Subcutaneous abdominal adipose tissue (tissue), 5 donors: ENCODE data around the gene VWA1.

Experiments used
- H3K27ac ChIP-seq: one replicate; pipeline ENCODE4 v1.7.0; 2013; ENCODE audit warnings: low read depth, mild to moderate bottlenecking, inconsistent platforms, low read length, moderate library complexity
- H3K27me3 ChIP-seq, 5 donors: one replicate each; pipeline ENCODE4 v1.7.0; 2013; ENCODE audit warnings: low read length in 5 of 5, inconsistent platforms in 1 of 5; ENCODE audit not compliant: control insufficient read depth in 5 of 5, insufficient read depth in 4 of 5
- H3K36me3 ChIP-seq, 5 donors: one replicate each; pipeline ENCODE4 v1.7.0; 2013; ENCODE audit warnings: low read length in 5 of 5; ENCODE audit not compliant: control insufficient read depth in 5 of 5, insufficient read depth in 5 of 5
- H3K4me1 ChIP-seq, 5 donors: one replicate each; pipeline ENCODE4 v1.7.0; 2013; ENCODE audit warnings: low read length in 5 of 5, mild to moderate bottlenecking in 3 of 5, moderate library complexity in 1 of 5; ENCODE audit not compliant: control insufficient read depth in 5 of 5, insufficient read depth in 5 of 5
- H3K4me3 ChIP-seq, 5 donors: one replicate each; pipeline ENCODE4 v1.7.0; 2013; ENCODE audit warnings: low read length in 5 of 5, low read depth in 1 of 5
- H3K9ac ChIP-seq, 5 donors: one replicate each; pipeline ENCODE4 v1.7.0; 2013; ENCODE audit warnings: low read length in 5 of 5, mild to moderate bottlenecking in 4 of 5, moderate library complexity in 3 of 5
- H3K9me3 ChIP-seq, 5 donors: one replicate each; pipeline ENCODE4 v1.7.0; 2013; ENCODE audit warnings: low read length in 5 of 5; ENCODE audit not compliant: control insufficient read depth in 5 of 5
- donor health status: healthy.
- donor health status: healthy.
- donor health status: healthy.
- donor health status: healthy.
- donor health status: healthy.

The VWA1 gene

GRCh38 chr1:1422465-1423244 is 12.8 kb upstream of the VWA1 start:
- Histone ChIP-seq H3K27ac (no peak overlapping the region), H3K4me1 (peaks cover 0 to 22% (median 18%) of the 10 kb centered on the region in 5 donors)

GRCh38 chr1:1423245-1423597 is 12.3 kb upstream of the VWA1 start:
- H3K9me3 ChIP-seq = no peaks in the 10 kb centered on the region
- H3K4me3 ChIP-seq = no peak overlapping the region
- no peaks in the 10 kb centered on the region for H3K36me3 ChIP-seq
- no peak overlapping the region for H3K9ac ChIP-seq
- H3K4me1 ChIP-seq = peaks cover 0 to 22% (median 18%) of the 10 kb centered on the region in 5 donors
- H3K27me3 ChIP-seq = peaks cover 0 to 12% (median 4%) of the 10 kb centered on the region in 5 donors
- H3K27ac ChIP-seq = no peak overlapping the region

More at GRCh38 chr1:1422465-1423244, 12.8 kb upstream of the VWA1 start:
- no peak overlapping the region for H3K4me3 ChIP-seq
- H3K9ac ChIP-seq = no peak overlapping the region
- H3K36me3 ChIP-seq = no peaks in the 10 kb centered on the region
- H3K9me3 ChIP-seq = no peaks in the 10 kb centered on the region
- peaks cover 0 to 12% (median 4%) of the 10 kb centered on the region in 5 donors for H3K27me3 ChIP-seq

GRCh38 chr1:1424707-1425106 is 10.8 kb upstream of the VWA1 start:
- H3K9ac ChIP-seq = no peak overlapping the region
- no peak overlapping the region for H3K27ac ChIP-seq
- H3K27me3 ChIP-seq = peaks cover 0 to 12% (median 4%) of the 10 kb centered on the region in 5 donors
- no peaks in the 10 kb centered on the region for H3K9me3 ChIP-seq
- peaks cover 2 to 19% (median 16%) of the 10 kb centered on the region in 5 donors for H3K4me1 ChIP-seq
- H3K4me3 ChIP-seq = no peak overlapping the region
- H3K36me3 ChIP-seq = no peaks in the 10 kb centered on the region

GRCh38 chr1:1425426-1425752 is 10.1 kb upstream of the VWA1 start:
- Histone ChIP-seq H3K4me3 (no peak overlapping the region), H3K27ac (no peak overlapping the region), H3K4me1 (peaks cover 4 to 24% (median 20%) of the 10 kb centered on the region in 5 donors)

GRCh38 chr1:1425753-1426495 is 9.6 kb upstream of the VWA1 start:
- no peaks in the 10 kb centered on the region for H3K9me3 ChIP-seq
- H3K9ac ChIP-seq = no peak overlapping the region
- peaks cover 4 to 24% (median 20%) of the 10 kb centered on the region in 5 donors for H3K4me1 ChIP-seq
- H3K27me3 ChIP-seq = peaks cover 0 to 12% (median 4%) of the 10 kb centered on the region in 5 donors
- H3K36me3 ChIP-seq = no peaks in the 10 kb centered on the region
- no peak overlapping the region for H3K4me3 ChIP-seq
- no peak overlapping the region for H3K27ac ChIP-seq

More at GRCh38 chr1:1425426-1425752, 10.1 kb upstream of the VWA1 start:
- Histone ChIP-seq H3K27me3 (peaks cover 0 to 12% (median 4%) of the 10 kb centered on the region in 5 donors), H3K9me3 (no peaks in the 10 kb centered on the region), H3K9ac (no peak overlapping the region), H3K36me3 (no peaks in the 10 kb centered on the region)

- H3K36me3 ChIP-seq = no peaks in the 10 kb centered on the region
- peaks cover 4 to 27% (median 25%) of the 10 kb centered on the region in 5 donors for H3K4me1 ChIP-seq
Measured at GRCh38 chr1:1426496-1427105, 8.9 kb upstream of the VWA1 start.

GRCh38 chr1:1427106-1427819 is 8.2 kb upstream of the VWA1 start:
- Histone ChIP-seq H3K4me1 (peaks cover 4 to 33% (median 31%) of the 10 kb centered on the region in 5 donors), H3K9me3 (no peaks in the 10 kb centered on the region), H3K27ac (no peak overlapping the region), H3K9ac (no peak overlapping the region), H3K36me3 (no peaks in the 10 kb centered on the region), H3K27me3 (peaks cover 0 to 12% (median 4%) of the 10 kb centered on the region in 5 donors), H3K4me3 (peak overlapping the region in 1 of 5 donors; percentile 11)

More at GRCh38 chr1:1426496-1427105, 8.9 kb upstream of the VWA1 start:
- Histone ChIP-seq H3K9me3 (no peaks in the 10 kb centered on the region), H3K9ac (no peak overlapping the region), H3K27ac (no peak overlapping the region), H3K4me3 (no peak overlapping the region), H3K27me3 (peaks cover 0 to 12% (median 4%) of the 10 kb centered on the region in 5 donors)

GRCh38 chr1:1427820-1428148 is 7.7 kb upstream of the VWA1 start:
- H3K27me3 ChIP-seq = peaks cover 0 to 12% (median 4%) of the 10 kb centered on the region in 5 donors
- no peak overlapping the region for H3K27ac ChIP-seq
- H3K9me3 ChIP-seq = no peaks in the 10 kb centered on the region
- no peak overlapping the region for H3K9ac ChIP-seq
- peak overlapping the region in 1 of 5 donors; percentile 11 for H3K4me3 ChIP-seq
- H3K4me1 ChIP-seq = peaks cover 6 to 39% (median 37%) of the 10 kb centered on the region in 5 donors
- H3K36me3 ChIP-seq = no peaks in the 10 kb centered on the region

- H3K27ac ChIP-seq = no peak overlapping the region
- H3K4me3 ChIP-seq = no peak overlapping the region
- no peaks in the 10 kb centered on the region for H3K36me3 ChIP-seq
- H3K9me3 ChIP-seq = no peaks in the 10 kb centered on the region
- no peak overlapping the region for H3K9ac ChIP-seq
- peaks cover 6 to 42% (median 40%) of the 10 kb centered on the region in 5 donors for H3K4me1 ChIP-seq
- H3K27me3 ChIP-seq = peaks cover 0 to 12% (median 4%) of the 10 kb centered on the region in 5 donors
Measured at GRCh38 chr1:1428174-1428573, 7.3 kb upstream of the VWA1 start.
